ENCODE measurements around the gene ZNF70.

DNA sequence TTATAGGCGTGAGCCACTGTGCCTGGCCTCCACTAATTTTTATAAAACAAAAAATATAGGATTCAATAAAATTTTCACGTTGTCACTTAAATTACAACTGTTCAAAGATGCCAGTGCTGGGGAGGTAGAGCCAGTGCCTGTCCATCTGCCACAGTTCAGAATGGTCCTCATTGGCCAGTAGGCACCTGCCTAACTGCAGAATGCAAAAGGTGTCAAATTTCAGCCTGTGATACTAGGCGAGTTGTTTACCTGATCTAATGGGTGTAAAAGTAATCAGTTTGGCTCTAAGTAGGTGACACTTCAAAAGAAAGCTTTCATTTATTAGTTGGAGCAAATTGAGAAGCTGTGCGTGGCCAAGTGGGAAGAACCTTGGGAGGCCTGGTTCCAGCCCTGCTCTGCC, 38.2 kb upstream of the ZNF70 start:
- TF ChIP-seq, protein P1, sequence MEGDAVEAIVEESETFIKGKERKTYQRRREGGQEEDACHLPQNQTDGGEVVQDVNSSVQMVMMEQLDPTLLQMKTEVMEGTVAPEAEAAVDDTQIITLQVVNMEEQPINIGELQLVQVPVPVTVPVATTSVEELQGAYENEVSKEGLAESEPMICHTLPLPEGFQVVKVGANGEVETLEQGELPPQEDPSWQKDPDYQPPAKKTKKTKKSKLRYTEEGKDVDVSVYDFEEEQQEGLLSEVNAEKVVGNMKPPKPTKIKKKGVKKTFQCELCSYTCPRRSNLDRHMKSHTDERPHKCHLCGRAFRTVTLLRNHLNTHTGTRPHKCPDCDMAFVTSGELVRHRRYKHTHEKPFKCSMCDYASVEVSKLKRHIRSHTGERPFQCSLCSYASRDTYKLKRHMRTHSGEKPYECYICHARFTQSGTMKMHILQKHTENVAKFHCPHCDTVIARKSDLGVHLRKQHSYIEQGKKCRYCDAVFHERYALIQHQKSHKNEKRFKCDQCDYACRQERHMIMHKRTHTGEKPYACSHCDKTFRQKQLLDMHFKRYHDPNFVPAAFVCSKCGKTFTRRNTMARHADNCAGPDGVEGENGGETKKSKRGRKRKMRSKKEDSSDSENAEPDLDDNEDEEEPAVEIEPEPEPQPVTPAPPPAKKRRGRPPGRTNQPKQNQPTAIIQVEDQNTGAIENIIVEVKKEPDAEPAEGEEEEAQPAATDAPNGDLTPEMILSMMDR (IDR thresholded peaks at IDR 0.05), result no peak
- TF ChIP-seq POLR2A (IDR thresholded peaks at IDR 0.05) (no peak), EP300 (IDR thresholded peaks at IDR 0.05) (no peak), POLR2AphosphoS5 (IDR thresholded peaks at IDR 0.05) (no peak)

All from gastroesophageal sphincter (tissue), 3 donors.